Hepatocyte (in vitro differentiated cells): Measurements from ENCODE around the gene DCTN1. TPM values are rescaled to one million over a fixed set of nuclear protein-coding genes. Genes with fewer than 3 reads are reported as not detected.

Experiments
- DNase-seq: peaks from one replicate; pipeline ENCODE4 v3.0.0-alpha.2; 2016; ENCODE audit warnings: low spot score
- H2AFZ ChIP-seq: fragments of 200-600 bp; sonication (generic); 2 replicates; pipeline ENCODE4 v1.6.0; 2016; ENCODE audit warnings: antibody characterized with exemption, mild to moderate bottlenecking
- H3K27ac ChIP-seq: fragments of 200-600 bp; sonication (generic); 2 replicates; pipeline ENCODE4 v1.5.1; 2016; ENCODE audit warnings: mild to moderate bottlenecking
- H3K27me3 ChIP-seq: fragments of 200-600 bp; sonication (generic); 2 replicates; pipeline ENCODE4 v1.6.1; 2016
- H3K36me3 ChIP-seq: fragments of 200-600 bp; sonication (generic); replicated peaks from 2 replicates; pipeline ENCODE4 v1.5.1; 2016; ENCODE audit warnings: low read depth; ENCODE audit not compliant: insufficient read depth
- H3K4me1 ChIP-seq: fragments of 200-600 bp; sonication (generic); 2 replicates; pipeline ENCODE4 v1.5.1; 2016; ENCODE audit warnings: mild to moderate bottlenecking, moderate library complexity; ENCODE audit not compliant: insufficient read depth
- H3K4me2 ChIP-seq: fragments of 200-600 bp; sonication (generic); 2 replicates; pipeline ENCODE4 v1.6.0; 2016
- H3K4me3 ChIP-seq: fragments of 200-600 bp; sonication (generic); 2 replicates; pipeline ENCODE4 v1.5.1; 2016; ENCODE audit warnings: mild to moderate bottlenecking
- H3K79me2 ChIP-seq: fragments of 200-600 bp; sonication (generic); 2 replicates; pipeline ENCODE4 v1.6.0; 2017; ENCODE audit warnings: mild to moderate bottlenecking
- H3K9me2 ChIP-seq: fragments of 200-600 bp; sonication (generic); replicated peaks from 2 replicates; pipeline ENCODE4 v1.6.0; 2017; ENCODE audit warnings: mild to moderate bottlenecking; ENCODE audit not compliant: insufficient read depth
- H3K9me3 ChIP-seq: fragments of 200-600 bp; sonication (generic); 2 replicates; pipeline ENCODE4 v1.5.1; 2016; ENCODE audit warnings: low read depth, mild to moderate bottlenecking
- H4K20me1 ChIP-seq: fragments of 200-600 bp; sonication (generic); 2 replicates; pipeline ENCODE4 v1.6.0; 2016; ENCODE audit warnings: mild to moderate bottlenecking; ENCODE audit not compliant: insufficient read depth, poor library complexity, severe bottlenecking
- CTCF ChIP-seq: fragments of 200-600 bp; sonication (generic); IDR thresholded peaks from 2 replicates; pipeline ENCODE4 v1.5.1; 2016; ENCODE audit warnings: antibody characterized with exemption, mild to moderate bottlenecking; ENCODE audit not compliant: poor library complexity
- EZH2 ChIP-seq: fragments of 200-600 bp; sonication (generic); IDR thresholded peaks from 2 replicates; pipeline ENCODE4 v1.6.1; 2016; ENCODE audit warnings: antibody characterized with exemption, mild to moderate bottlenecking, borderline replicate concordance
- EZH2phosphoT487 ChIP-seq: fragments of 200-600 bp; sonication (generic); IDR thresholded peaks from one replicate; pipeline ENCODE4 v1.6.1; 2018; ENCODE audit warnings: antibody characterized with exemption, mild to moderate bottlenecking, low read depth, moderate library complexity; ENCODE audit not compliant: unreplicated experiment, severe bottlenecking
- WGBS: methylation state at CpG from one replicate; pipeline ENCODE4 v1.1.6; 2016; ENCODE audit warnings: low lambda C conversion rate; ENCODE audit errors: missing lambda C conversion rate; 5-methylcytosine and 5-hydroxymethylcytosine counted together
- polyA plus RNA-seq: library from polyadenylated mRNA; unstranded; fragments of >200 nt; fragmentation: Nextera tagmentation; extraction: Ambion mirVana; gene quantifications from 2 replicates; pipeline ENCODE4 v1.2.1, GENCODE V29; 2016
- total RNA-seq: library from RNA; depleted of rRNA; stranded (reverse); fragments of >200 nt; gene quantifications from 2 replicates; pipeline ENCODE4 v1.2.3, GENCODE V29; 2014

The DCTN1 gene
- total and polyA plus RNA-seq, 2 experiments from 2014 or later: 72.3 to 95.0 TPM

DNA sequence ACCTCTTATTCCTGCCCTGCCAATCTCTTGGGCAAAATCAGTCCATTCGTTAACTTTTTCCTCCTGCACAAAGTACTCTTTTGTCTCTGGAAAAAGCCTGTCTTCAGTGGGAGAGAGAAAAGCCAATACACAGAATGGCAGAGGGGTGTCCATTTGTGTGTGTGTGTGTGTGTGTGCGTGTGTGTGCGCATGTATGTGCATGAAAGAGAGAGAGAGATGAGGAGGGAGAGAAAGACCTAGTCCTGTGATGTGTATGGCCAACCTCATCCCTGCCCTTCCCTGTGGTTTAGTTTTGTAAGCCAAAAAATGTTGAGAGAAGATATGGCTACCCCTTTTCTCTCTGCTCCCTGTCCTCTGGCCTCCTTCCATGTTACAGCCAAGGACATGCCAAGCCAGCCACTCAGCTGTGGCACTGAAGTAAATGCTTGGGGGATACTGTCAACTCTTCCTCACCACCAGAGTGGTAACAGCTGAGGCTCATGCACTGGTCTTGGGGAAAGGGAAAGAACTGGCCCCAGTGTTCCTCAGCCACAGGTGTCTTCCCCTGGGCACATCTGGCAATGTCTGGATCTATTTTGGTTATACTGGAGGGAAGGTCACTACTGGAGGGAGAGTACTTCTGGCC is 47.4 kb downstream of the DCTN1 start:
- Histone ChIP-seq H3K27me3 (no peaks in the 10 kb centered on the region), H3K4me1 (no peaks in the 10 kb centered on the region), H2AFZ (no peak overlapping the region), H3K9me3 (no peaks in the 10 kb centered on the region), H3K79me2 (no peaks in the 10 kb centered on the region), H4K20me1 (no peaks in the 10 kb centered on the region), H3K4me2 (no peak overlapping the region), H3K4me3 (no peak overlapping the region), H3K27ac (no peak overlapping the region), H3K9me2 (no peaks in the 10 kb centered on the region), H3K36me3 (no peaks in the 10 kb centered on the region)
- DNase-seq: no peak
- TF ChIP-seq EZH2 (no peak), CTCF (no peak), EZH2phosphoT487 (no peak)
- 91% methylated on average over 3 of the region's 3 CpGs for WGBS

- TF ChIP-seq EZH2phosphoT487 (no peak), CTCF (no peak), EZH2 (no peak)
- DNase-seq: no peak
- H4K20me1 ChIP-seq: no peaks in the 10 kb centered on the region
- no peaks in the 10 kb centered on the region for H3K4me1 ChIP-seq
- no peaks in the 10 kb centered on the region for H3K9me3 ChIP-seq
- no peaks in the 10 kb centered on the region for H3K36me3 ChIP-seq
- no peak overlapping the region for H3K27ac ChIP-seq
- WGBS: 66% methylated on average over 2 of the region's 2 CpGs
- no peak overlapping the region for H3K4me2 ChIP-seq
- no peaks in the 10 kb centered on the region for H3K79me2 ChIP-seq
- no peak overlapping the region for H3K4me3 ChIP-seq
- no peaks in the 10 kb centered on the region for H3K9me2 ChIP-seq
- no peak overlapping the region for H2AFZ ChIP-seq
- no peaks in the 10 kb centered on the region for H3K27me3 ChIP-seq
These were observed 51.5 kb downstream of the DCTN1 start for GRCh38 chr2:74328573-74328972.

GRCh38 chr2:74328074-74328473 is 52.0 kb downstream of the DCTN1 start:
- Histone ChIP-seq H3K27ac (no peak overlapping the region), H3K4me3 (no peak overlapping the region), H3K4me2 (no peak overlapping the region), H2AFZ (no peak overlapping the region), H3K27me3 (no peaks in the 10 kb centered on the region), H3K9me3 (no peaks in the 10 kb centered on the region), H3K79me2 (no peaks in the 10 kb centered on the region), H4K20me1 (no peaks in the 10 kb centered on the region), H3K9me2 (no peaks in the 10 kb centered on the region), H3K4me1 (no peaks in the 10 kb centered on the region), H3K36me3 (no peaks in the 10 kb centered on the region)
- TF ChIP-seq EZH2phosphoT487 (no peak), CTCF (no peak), EZH2 (no peak)
- no peak for DNase-seq
- 60% methylated on average over 2 of the region's 2 CpGs for WGBS

- H2AFZ ChIP-seq: no peak overlapping the region
- no peak overlapping the region for H3K27ac ChIP-seq
- H3K36me3 ChIP-seq: no peaks in the 10 kb centered on the region
- H3K27me3 ChIP-seq: no peaks in the 10 kb centered on the region
- no peaks in the 10 kb centered on the region for H3K79me2 ChIP-seq
- 91% methylated on average over 1 of the region's 1 CpG for WGBS
- no peaks in the 10 kb centered on the region for H3K9me2 ChIP-seq
- no peak for DNase-seq
- H3K4me3 ChIP-seq: no peak overlapping the region
- no peaks in the 10 kb centered on the region for H3K9me3 ChIP-seq
- no peak overlapping the region for H3K4me2 ChIP-seq
- no peak for TF ChIP-seq EZH2phosphoT487
- no peak for TF ChIP-seq EZH2
- no peak for TF ChIP-seq CTCF
- H3K4me1 ChIP-seq: no peaks in the 10 kb centered on the region
- H4K20me1 ChIP-seq: no peaks in the 10 kb centered on the region
These were observed 52.5 kb downstream of the DCTN1 start for GRCh38 chr2:74327627-74328026.
